Measurements from ENCODE around the gene TSBP1. TPM values are rescaled to one million over a fixed set of nuclear protein-coding genes. Genes with fewer than 3 reads are reported as not detected.
A peak's percentile ranks its signal among the peaks of the same experiment; 100 is the strongest.

TSBP1 gene
- total and polyA plus RNA-seq, 9 of the 15 experiments (the other 6 are each of a cell fraction or from before 2014, with no cell fraction given), result not detected

GRCh38 chr6:32244946-32245398 is 126.7 kb downstream of the TSBP1 start (continued):
- TF ChIP-seq ZNF253 (CRISPR knock-in tag; conservative IDR thresholded peaks at IDR 0.05) (no peak), SMARCB1 (IDR thresholded peaks at IDR 0.05; ENCODE audit: insufficient read length, low read depth) (no peak), ZNF408 (CRISPR knock-in tag; IDR thresholded peaks at IDR 0.05; ENCODE audit: low read depth) (no peak), FOXM1 (IDR thresholded peaks at IDR 0.05; ENCODE audit: low read depth) (0 out of 2 replicates have a peak, but pooled peaks have one; percentile 42), FOXM1 (CRISPR knock-in tag; IDR thresholded peaks at IDR 0.05; ENCODE audit: low read depth) (no peak), ELK3 (CRISPR knock-in tag; IDR thresholded peaks at IDR 0.05) (no peak), THRAP3 (IDR thresholded peaks at IDR 0.05; ENCODE audit: borderline replicate concordance) (no peak), NR2C2 (CRISPR knock-in tag; IDR thresholded peaks at IDR 0.05) (no peak), NR2C2 (tag; IDR thresholded peaks at IDR 0.05) (no peak), ZNF143 (CRISPR knock-in tag; IDR thresholded peaks at IDR 0.05) (no peak), SETDB1 (IDR thresholded peaks at IDR 0.05; ENCODE audit: low read length) (no peak), PHB2 (IDR thresholded peaks at IDR 0.05; ENCODE audit: low read depth) (no peak), BRF2 (IDR thresholded peaks at IDR 0.05; ENCODE audit: borderline replicate concordance, insufficient read depth, insufficient read length) (no peak), RBM15 (IDR thresholded peaks at IDR 0.05; ENCODE audit: insufficient read depth, low read length) (no peak), CEBPG (CRISPR knock-in tag; IDR thresholded peaks at IDR 0.05) (no peak), CEBPG (tag; conservative IDR thresholded peaks at IDR 0.05 in 1 of 2, IDR thresholded peaks at IDR 0.05 in 1 of 2) (no peak), ZNF57 (CRISPR knock-in tag; IDR thresholded peaks at IDR 0.05) (no peak), ZFX (CRISPR knock-in tag; IDR thresholded peaks at IDR 0.05) (no peak)
- TF ChIP-seq, protein P1, sequence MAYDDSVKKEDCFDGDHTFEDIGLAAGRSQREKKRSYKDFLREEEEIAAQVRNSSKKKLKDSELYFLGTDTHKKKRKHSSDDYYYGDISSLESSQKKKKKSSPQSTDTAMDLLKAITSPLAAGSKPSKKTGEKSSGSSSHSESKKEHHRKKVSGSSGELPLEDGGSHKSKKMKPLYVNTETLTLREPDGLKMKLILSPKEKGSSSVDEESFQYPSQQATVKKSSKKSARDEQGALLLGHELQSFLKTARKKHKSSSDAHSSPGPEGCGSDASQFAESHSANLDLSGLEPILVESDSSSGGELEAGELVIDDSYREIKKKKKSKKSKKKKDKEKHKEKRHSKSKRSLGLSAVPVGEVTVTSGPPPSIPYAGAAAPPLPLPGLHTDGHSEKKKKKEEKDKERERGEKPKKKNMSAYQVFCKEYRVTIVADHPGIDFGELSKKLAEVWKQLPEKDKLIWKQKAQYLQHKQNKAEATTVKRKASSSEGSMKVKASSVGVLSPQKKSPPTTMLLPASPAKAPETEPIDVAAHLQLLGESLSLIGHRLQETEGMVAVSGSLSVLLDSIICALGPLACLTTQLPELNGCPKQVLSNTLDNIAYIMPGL (CRISPR knock-in tag; IDR thresholded peaks at IDR 0.05), result no peak
- TF ChIP-seq, protein P2, sequence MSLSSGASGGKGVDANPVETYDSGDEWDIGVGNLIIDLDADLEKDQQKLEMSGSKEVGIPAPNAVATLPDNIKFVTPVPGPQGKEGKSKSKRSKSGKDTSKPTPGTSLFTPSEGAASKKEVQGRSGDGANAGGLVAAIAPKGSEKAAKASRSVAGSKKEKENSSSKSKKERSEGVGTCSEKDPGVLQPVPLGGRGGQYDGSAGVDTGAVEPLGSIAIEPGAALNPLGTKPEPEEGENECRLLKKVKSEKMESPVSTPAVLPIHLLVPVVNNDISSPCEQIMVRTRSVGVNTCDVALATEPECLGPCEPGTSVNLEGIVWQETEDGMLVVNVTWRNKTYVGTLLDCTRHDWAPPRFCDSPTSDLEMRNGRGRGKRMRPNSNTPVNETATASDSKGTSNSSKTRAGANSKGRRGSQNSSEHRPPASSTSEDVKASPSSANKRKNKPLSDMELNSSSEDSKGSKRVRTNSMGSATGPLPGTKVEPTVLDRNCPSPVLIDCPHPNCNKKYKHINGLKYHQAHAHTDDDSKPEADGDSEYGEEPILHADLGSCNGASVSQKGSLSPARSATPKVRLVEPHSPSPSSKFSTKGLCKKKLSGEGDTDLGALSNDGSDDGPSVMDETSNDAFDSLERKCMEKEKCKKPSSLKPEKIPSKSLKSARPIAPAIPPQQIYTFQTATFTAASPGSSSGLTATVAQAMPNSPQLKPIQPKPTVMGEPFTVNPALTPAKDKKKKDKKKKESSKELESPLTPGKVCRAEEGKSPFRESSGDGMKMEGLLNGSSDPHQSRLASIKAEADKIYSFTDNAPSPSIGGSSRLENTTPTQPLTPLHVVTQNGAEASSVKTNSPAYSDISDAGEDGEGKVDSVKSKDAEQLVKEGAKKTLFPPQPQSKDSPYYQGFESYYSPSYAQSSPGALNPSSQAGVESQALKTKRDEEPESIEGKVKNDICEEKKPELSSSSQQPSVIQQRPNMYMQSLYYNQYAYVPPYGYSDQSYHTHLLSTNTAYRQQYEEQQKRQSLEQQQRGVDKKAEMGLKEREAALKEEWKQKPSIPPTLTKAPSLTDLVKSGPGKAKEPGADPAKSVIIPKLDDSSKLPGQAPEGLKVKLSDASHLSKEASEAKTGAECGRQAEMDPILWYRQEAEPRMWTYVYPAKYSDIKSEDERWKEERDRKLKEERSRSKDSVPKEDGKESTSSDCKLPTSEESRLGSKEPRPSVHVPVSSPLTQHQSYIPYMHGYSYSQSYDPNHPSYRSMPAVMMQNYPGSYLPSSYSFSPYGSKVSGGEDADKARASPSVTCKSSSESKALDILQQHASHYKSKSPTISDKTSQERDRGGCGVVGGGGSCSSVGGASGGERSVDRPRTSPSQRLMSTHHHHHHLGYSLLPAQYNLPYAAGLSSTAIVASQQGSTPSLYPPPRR (CRISPR knock-in tag; IDR thresholded peaks at IDR 0.05; ENCODE audit: borderline replicate concordance), result no peak

All from K562 (cell line).